Stimulated activated CD4-positive, alpha-beta T cell treated with anti-CD3 and anti-CD28 coated beads, TNF-alpha, amount 100 ng/mL, for 48 hours (primary cell): ENCODE results near the gene GMDS.

Experiments used
- DNase-seq, 3 donors: peaks; one replicate each; pipeline ENCODE4 v3.0.0-alpha.2; 2020; ENCODE audit warnings: low read depth in 3 of 3

Gene GMDS

DNA sequence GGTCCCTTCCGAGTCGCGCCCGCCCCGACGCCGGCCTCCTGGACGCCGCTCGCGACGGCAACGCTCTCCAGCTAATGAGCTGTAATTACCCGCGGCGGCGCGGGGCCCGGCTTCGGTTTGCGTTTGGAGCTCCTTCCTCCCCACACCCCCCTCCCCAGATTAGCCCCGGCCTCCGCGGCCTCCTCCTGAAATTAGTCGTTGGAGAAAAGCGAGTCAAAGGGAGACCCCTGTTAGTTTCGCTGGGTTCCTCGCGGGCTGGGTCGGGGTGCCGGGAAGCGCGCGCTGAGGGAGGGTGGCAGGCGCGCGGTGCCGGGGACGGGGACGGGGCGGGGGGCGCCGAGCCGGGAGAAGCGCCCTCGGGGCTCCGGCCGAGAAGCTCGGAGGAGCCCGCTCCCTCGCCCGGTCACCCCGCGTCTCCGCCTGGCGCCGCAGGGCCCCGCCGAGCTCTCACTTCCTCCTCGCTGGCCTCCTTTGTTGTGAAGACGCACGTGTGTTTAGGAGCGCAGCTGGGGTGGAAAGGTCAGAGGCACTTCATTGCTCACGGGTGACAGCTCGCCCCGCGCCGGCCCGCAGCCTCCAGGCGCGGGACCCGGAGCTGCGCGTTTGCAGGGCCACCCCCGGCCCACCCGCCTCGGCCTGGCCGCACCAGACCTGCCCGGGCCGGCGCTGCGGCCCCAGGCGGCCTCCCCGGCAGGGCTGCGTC lies 630.8 kb downstream of the GMDS start:
- DNase-seq = no peak

DNA sequence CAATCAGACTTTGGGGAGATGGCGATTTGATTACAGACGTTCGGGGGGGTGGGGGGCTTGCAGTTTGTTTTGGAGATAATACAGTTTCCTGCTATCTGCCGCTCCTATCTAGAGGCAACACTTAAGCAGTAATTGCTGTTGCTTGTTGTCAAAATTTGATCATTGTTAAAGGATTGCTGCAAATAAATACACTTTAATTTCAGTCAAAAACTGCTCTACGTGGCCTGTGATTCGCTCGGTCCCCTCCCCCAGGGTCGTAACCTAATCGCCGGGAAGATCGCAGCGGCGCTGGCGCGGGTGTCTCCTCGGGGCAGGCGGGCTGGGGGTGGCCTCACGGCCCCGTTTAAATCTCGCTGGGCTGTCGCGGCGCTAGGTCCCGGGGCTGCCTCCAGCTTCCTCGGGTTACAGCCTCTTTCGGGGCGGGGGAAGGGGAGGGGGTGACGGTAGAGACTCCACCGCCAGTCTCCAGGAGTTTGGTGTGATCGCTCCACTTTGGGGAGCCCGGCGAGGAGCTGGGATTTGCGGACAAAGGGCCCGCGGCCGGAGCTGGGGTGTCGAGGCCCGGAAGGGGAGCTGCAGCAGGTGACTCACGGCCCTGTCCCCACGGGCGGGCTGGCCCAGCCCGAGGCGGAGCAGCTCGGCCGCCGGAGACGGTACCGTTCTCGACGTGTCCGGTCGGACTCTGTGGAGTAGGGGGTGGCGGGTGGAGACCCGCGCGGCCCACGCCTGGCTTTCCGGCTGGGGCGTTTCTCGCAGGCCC lies 631.5 kb downstream of the GMDS start:
- no peak for DNase-seq

DNA sequence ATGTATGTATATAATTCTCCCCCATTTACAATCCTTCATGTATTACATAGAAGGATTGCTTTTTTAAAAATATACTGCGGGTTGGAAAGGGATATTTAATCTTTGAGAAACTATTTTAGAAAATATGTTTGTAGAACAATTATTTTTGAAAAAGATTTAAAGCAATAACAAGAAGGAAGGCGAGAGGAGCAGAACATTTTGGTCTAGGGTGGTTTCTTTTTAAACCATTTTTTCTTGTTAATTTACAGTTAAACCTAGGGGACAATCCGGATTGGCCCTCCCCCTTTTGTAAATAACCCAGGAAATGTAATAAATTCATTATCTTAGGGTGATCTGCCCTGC lies 632.1 kb downstream of the GMDS start:
- DNase-seq = no peak

DNA sequence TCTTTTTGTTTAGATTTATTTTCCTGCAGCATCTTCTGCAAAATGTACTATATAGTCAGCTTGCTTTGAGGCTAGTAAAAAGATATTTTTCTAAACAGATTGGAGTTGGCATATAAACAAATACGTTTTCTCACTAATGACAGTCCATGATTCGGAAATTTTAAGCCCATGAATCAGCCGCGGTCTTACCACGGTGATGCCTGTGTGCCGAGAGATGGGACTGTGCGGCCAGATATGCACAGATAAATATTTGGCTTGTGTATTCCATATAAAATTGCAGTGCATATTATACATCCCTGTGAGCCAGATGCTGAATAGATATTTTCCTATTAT lies 632.5 kb downstream of the GMDS start:
- no peak for DNase-seq

DNA sequence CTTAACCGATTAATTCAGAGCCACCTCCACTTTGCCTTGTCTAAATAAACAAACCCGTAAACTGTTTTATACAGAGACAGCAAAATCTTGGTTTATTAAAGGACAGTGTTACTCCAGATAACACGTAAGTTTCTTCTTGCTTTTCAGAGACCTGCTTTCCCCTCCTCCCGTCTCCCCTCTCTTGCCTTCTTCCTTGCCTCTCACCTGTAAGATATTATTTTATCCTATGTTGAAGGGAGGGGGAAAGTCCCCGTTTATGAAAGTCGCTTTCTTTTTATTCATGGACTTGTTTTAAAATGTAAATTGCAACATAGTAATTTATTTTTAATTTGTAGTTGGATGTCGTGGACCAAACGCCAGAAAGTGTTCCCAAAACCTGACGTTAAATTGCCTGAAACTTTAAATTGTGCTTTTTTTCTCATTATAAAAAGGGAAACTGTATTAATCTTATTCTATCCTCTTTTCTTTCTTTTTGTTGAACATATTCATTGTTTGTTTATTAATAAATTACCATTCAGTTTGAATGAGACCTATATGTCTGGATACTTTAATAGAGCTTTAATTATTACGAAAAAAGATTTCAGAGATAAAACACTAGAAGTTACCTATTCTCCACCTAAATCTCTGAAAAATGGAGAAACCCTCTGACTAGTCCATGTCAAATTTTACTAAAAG lies 633.0 kb downstream of the GMDS start:
- no peak for DNase-seq

DNA sequence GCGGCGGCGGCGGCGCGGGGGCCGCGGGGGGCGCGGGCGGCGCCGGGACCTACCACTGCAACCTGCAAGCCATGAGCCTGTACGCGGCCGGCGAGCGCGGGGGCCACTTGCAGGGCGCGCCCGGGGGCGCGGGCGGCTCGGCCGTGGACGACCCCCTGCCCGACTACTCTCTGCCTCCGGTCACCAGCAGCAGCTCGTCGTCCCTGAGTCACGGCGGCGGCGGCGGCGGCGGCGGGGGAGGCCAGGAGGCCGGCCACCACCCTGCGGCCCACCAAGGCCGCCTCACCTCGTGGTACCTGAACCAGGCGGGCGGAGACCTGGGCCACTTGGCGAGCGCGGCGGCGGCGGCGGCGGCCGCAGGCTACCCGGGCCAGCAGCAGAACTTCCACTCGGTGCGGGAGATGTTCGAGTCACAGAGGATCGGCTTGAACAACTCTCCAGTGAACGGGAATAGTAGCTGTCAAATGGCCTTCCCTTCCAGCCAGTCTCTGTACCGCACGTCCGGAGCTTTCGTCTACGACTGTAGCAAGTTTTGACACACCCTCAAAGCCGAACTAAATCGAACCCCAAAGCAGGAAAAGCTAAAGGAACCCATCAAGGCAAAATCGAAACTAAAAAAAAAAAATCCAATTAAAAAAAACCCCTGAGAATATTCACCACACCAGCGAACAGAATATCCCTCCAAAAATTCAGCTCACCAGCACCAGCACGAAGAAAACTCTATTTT lies 633.7 kb downstream of the GMDS start:
- DNase-seq = no peak

DNA sequence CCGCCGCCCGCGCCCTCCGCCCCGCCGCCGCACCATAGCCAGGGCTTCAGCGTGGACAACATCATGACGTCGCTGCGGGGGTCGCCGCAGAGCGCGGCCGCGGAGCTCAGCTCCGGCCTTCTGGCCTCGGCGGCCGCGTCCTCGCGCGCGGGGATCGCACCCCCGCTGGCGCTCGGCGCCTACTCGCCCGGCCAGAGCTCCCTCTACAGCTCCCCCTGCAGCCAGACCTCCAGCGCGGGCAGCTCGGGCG lies 634.2 kb downstream of the GMDS start:
- DNase-seq = no peak

DNA sequence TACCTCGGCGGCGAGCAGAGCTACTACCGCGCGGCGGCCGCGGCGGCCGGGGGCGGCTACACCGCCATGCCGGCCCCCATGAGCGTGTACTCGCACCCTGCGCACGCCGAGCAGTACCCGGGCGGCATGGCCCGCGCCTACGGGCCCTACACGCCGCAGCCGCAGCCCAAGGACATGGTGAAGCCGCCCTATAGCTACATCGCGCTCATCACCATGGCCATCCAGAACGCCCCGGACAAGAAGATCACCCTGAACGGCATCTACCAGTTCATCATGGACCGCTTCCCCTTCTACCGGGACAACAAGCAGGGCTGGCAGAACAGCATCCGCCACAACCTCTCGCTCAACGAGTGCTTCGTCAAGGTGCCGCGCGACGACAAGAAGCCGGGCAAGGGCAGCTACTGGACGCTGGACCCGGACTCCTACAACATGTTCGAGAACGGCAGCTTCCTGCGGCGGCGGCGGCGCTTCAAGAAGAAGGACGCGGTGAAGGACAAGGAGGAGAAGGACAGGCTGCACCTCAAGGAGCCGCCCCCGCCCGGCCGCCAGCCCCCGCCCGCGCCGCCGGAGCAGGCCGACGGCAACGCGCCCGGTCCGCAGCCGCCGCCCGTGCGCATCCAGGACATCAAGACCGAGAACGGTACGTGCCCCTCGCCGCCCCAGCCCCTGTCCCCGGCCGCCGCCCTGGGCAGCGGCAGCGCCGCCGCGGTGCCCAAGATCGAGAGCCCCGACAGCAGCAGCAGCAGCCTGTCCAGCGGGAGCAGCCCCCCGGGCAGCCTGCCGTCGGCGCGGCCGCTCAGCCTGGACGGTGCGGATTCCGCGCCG lies 634.7 kb downstream of the GMDS start:
- no peak for DNase-seq

DNA sequence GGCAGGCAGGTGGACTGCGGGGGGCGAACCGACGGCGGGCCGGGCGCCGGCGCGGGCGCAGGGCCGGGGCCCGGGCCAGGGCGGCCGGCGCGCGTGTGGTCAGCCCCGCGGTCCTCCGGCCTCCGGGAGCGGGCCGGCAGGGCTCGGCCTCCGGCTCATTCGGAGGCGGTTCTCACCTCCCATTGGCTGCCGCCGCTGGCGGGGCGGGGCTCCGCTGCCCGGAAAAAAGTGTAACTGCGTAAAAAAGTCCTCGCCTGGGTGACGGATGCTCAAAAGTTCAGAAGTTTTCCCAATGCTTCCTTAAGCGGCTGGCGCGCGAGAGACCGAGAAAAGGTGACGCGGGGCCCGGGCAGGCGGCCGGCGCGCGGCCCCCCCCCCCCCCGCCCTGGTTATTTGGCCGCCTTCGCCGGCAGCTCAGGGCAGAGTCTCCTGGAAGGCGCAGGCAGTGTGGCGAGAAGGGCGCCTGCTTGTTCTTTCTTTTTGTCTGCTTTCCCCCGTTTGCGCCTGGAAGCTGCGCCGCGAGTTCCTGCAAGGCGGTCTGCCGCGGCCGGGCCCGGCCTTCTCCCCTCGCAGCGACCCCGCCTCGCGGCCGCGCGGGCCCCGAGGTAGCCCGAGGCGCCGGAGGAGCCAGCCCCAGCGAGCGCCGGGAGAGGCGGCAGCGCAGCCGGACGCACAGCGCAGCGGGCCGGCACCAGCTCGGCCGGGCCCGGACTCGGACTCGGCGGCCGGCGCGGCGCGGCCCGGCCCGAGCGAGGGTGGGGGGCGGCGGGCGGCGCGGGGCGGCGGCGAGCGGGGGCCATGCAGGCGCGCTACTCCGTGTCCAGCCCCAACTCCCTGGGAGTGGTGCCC lies 635.5 kb downstream of the GMDS start, which contains the start of gene FOXC1:
TSS of gene FOXC1 (plus strand) at position 268 of the 849 bp plus-strand sequence. CDS start at position 799, 531 bp downstream.
- no peak for DNase-seq

DNA sequence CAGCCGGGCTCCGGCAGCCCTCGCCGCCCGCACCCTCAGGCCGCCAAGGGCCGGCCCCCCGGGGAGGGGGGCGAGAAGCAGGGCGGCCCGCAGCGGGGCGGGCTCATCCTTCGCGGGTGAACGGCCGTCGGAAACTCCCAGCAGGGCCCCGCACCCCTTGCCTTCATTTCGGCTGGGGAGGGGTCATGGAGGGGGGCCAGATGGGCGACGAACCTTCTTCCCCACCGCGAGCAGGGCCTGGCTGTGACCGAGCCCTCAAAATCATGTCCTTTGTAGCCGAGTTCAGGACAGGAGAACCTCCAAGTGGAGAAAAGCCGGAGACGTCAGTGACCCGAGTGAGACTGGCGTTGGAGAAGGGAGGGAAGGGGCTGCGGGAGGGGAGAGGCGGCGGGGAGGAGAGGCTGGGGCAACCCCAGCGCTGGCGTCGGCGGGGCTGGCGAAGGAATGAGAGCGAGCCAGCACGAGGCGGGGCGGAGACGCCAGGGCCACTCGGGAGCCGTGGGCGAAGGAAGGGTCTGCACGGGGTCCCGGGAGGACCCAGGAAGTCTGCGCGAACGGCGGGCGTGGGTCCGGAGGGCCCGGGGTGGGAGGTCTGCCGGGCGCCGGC lies 636.3 kb downstream of the GMDS start:
- no peak for DNase-seq

DNA sequence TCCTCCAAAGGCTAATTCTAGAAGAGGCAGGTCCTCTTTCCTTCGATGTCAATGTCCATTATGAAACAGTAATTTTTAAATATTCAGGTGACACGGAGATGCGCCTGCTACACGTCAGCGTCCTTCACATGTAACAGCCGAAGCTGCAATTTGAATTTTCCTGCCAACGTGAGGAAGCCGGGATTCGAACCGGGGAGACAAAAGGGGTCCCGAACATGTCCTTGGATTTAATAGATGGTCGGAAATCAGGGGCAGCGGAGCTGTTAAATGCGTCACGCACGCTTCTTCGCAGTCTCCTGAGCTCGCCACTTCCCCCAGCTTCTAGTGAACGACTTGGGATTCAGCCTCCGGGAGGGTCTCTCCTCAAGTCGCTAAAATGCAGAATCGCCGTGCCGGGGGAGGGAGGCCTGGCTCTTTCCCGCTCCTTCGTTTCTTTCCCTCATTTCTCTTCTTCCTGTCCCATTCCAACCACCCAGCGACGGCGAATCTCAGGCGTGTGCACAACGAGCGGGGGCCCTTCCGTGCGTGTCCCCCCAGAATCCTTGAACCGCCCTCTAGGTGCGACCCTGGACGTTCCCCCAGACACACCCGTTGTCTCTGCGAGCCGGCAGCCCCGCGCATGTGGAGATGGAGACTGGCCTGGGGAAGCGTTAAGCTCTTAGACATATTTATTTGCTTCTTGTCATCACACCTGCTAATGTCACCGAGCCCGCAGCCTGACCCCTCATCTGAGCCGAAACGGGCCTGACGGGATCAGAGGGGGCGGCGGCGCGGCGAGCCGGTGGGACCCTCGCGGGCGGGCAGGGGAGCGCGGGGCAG lies 637.0 kb downstream of the GMDS start:
- no peak for DNase-seq

DNA sequence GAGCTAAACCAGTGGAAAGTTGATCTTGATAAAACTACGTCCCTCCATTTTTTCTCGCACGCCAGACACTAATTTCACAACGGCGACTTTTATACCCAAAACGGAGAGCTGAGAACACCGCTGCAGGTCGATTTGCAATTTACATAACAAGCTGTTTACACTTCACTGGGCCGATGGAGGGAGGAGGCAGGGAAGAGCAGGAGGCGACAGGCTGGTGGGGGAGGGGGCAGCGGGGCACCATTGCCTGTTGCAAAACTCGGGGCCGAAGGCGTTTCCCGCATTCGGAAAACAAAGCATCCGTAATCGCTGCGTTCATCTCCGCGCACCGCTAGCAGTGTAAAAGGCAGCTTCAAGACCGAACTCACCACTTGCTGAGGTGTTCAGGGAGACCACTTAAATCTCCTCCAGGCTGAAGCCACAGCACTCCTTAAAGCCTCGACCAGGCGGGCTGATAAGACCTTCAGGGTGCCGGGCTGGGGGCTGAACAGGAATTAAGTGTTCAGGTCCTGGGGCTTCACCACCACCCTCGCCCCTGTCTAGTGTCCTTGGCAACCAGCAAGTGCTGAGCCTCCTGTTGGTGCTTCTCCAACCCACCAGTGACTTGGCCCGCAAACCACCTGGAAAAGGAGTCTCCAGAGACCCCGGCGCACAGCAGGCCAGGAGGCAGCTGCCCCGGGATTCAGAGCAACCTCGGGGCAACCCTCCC lies 637.7 kb downstream of the GMDS start:
- no peak for DNase-seq

DNA sequence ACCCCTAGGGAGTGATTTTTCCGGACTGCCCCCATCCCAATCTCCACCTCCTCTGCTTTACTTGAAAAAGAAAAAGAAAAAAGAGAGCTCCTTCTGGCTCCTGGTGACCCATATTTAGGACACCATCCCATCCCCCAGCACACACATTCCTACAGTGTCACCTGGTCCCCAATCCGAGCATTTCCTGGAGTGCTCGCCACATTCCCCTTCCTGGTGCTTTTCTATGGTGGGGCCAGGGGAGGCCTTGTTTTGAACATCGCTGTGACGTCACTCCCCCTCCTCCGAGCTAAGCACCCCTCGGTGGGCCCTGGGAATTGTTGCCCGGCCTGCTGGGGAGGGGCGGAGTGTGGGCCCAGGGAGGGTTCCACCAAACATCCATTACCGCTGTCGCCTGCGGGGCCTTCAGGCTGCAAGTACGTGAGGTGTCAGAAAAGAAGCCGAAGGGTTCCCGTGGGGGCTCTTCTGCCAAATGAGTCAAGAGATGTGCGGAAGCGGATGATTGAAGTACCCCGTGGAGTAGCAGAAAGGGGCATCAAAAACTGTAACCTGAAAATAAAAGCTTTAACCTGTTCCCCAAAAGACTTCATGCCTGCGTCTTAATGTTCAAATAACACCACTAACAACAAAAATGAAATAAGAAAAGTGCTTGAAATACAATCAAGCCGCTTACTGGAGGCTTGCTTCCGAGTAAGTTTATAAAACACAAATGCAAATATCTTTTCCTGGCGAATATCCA lies 638.5 kb downstream of the GMDS start:
- DNase-seq = no peak

DNA sequence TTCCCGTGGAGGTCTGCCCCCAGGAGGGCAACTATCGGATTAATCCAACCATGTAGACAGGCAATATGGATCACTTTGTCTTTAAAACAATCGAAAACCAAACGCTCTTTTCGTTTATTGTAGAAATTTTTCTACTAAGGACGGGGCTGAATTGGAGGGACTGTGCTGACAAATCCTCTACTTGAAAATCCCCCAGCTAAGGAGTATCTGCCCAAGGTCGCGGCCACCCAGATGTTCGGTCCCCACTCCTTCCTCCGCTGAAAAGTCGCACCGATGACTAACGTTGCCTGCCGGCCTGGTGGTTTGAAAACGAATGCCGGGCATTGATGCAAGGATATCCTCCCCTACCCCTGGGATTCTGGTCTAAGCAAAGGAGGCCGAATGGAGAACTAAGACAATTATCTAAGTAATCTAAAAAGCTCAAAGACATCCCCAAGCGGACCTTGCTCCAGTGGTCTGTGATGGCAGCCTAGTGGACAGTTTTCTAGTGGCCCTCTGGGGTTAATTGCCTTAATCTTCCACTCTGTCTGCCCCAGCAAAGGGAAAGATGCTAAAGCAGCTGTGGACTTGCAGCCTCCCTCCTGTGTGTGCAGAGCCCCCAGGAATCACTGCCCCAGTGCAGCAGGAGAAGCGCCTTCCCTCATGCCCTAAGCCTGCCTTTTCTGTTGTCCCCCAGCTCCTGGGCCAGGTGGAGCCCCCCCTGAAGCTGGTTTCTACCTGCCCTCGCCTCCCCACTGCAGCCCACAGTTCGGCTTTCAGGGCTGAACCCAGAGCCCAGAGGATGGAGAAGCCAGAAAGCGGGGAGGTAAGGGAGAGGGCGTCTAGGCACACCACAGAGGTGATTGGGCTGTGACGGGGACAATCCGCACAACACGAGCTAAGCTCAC lies 639.3 kb downstream of the GMDS start:
- DNase-seq = no peak

DNA sequence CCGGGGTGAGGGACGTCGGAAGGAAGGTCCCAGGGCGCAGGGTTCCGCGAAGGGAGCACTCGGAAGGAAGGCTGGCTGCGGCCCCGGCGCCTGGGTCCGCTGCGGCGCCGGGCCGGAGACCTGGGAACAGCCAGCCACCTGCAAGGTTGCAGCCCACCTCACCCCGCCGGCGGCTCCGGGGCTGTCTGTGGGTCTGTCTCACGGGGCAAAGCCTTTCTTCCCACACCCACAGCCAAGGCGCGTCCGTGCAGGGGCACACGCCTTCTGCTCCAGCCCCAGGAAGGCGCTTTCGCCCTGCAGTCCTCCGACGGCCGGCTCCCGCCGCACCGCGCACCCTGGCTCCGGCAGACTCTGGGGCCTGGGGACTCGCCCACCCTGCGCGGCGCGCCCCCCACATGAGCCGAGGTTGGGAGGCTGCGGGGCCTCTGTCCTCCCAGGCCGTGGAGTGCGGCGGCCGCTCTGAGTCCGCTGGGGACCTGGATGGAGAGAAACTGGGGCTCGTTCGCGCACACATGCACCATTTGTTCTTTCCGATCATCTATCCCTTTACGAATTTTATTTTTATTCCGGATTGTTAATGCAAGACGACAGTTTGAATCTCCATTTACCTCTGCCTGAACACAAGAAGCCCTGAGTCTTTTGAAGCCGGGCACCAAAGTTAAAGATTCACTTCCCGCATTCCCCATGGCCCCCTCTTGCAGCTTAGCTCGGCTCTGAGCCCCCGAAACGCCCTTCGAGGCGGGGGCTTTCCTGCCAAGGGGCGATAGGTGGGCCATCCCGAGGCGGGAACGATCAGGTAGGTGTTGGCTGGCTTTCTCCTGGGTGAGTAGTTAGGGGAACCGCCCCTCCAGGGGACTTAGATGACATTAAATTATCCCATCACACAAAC lies 640.2 kb downstream of the GMDS start:
- DNase-seq = no peak
